GM12873 (cell line): Measurements from ENCODE around the gene VTN.
A peak's percentile ranks its signal among the peaks of the same experiment; 100 is the strongest.

Experiments
- TF ChIP-seq, protein P1 (sequence below): IDR thresholded peaks from 2 replicates; pipeline ENCODE4 v1.5.1; 2012; ENCODE audit warnings: low read depth, mild to moderate bottlenecking, moderate library complexity, low read length, control low read depth; ENCODE audit not compliant: insufficient read depth; ENCODE audit errors: missing control alignments

Gene VTN, protein sequence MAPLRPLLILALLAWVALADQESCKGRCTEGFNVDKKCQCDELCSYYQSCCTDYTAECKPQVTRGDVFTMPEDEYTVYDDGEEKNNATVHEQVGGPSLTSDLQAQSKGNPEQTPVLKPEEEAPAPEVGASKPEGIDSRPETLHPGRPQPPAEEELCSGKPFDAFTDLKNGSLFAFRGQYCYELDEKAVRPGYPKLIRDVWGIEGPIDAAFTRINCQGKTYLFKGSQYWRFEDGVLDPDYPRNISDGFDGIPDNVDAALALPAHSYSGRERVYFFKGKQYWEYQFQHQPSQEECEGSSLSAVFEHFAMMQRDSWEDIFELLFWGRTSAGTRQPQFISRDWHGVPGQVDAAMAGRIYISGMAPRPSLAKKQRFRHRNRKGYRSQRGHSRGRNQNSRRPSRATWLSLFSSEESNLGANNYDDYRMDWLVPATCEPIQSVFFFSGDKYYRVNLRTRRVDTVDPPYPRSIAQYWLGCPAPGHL

DNA sequence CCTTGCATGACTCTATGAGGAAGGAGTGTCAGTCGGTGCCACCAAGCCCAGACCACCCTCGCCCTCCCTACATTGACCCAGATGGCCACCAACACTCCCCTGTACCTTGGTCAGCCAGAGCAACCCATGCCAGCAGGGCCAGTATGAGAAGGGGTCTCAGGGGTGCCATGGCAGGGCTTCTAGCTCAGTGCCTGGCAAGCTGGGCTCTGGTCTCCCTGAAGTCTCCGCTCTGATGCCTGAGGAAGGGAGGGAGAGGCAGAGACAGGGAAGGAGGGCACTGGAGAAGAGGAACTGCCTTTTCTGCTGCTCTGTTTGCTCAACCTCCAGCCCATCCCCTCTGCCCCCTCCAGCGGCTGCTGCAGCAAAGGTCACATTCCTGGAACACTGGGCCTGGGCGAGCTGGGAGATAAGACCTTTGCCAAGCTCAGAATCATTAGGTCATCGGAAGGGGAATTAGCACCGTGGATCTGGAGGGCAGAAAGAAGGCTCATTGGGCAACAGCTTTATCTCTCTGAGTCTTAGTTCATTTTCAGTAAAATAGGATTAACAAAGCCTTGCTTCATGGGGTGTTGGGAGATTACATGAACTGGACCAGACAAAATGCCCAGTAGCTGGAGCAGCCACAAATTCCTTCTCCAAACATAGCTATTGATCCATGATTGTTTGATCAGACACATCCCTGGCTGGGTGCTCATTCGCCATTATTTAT lies at the start of gene VTN:
Gene VTN (minus strand): TSS at position 273 of the 709 bp plus-strand sequence. CDS start 104 bp downstream, at position 169.
- TF ChIP-seq, protein P1, sequence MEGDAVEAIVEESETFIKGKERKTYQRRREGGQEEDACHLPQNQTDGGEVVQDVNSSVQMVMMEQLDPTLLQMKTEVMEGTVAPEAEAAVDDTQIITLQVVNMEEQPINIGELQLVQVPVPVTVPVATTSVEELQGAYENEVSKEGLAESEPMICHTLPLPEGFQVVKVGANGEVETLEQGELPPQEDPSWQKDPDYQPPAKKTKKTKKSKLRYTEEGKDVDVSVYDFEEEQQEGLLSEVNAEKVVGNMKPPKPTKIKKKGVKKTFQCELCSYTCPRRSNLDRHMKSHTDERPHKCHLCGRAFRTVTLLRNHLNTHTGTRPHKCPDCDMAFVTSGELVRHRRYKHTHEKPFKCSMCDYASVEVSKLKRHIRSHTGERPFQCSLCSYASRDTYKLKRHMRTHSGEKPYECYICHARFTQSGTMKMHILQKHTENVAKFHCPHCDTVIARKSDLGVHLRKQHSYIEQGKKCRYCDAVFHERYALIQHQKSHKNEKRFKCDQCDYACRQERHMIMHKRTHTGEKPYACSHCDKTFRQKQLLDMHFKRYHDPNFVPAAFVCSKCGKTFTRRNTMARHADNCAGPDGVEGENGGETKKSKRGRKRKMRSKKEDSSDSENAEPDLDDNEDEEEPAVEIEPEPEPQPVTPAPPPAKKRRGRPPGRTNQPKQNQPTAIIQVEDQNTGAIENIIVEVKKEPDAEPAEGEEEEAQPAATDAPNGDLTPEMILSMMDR, result no peak

DNA sequence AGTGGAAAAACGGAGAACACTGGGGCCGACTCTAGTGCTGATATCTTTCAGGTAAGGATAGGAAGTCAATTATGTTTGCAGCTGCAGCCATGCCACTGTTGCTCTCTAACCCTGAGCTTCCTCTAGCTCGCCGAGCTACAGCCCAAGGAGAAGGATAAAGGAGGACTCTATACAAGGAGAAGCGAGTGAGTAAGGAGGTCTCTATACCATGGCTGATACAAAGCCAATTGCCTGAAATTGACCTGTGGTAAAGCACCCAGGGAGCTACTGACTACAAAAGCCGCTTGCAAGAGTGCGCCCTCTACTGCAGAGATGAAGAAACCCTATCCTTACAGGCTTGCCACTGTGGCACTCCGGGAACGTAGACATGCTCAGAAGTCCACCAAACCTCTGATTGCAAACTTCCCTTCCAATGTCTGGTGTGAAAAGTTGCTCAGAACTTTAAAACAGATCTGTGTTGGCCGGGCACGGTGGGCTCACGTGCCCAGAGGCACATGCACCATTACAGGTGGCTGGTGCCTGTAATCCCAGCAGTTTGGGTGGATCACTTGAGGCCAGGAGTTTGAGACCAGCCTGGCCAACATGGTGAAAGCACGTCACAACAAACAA lies 46.7 kb upstream of the VTN start:
- TF ChIP-seq, protein P1, result peak; percentile 95

DNA sequence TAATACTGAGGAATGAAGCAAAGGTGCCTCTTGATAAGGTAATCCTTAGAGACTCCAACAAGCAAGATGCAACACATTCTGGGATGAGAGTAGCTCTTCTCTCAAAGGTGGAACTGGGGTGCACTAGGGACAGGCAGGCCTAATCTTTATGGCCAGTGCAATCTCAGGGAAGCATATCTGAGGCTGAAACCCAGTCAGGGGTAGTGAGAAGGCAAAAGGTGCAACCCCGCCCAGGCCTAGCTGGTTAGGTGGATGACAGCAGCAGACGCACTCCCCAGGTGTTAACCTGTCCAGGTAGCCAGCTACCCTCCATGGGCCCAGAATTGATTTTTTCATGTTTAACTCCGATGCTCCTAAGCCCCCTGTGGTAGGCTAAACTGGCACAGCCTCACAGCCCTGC lies 45.8 kb upstream of the VTN start:
- TF ChIP-seq, protein P1, result no peak

DNA sequence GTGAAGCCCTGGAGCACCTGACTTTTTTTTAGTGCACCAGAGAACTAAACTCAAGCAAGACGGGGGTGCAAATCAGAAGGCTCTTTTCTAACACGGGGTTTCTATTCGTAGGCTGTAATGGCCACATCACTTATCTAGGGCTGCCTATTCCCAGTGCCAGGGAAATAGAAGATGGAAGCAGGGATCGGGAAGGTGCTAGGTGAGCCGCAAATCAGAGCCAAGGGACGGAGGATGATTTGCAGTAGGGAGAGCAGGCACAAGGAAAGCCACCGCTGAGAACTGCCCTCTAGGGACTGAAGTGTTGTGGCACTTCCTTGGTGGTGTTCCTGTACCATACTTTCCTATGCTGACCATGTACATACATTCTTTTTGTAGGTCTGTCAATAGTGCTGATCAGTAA lies 43.7 kb upstream of the VTN start:
- TF ChIP-seq, protein P1, result no peak

DNA sequence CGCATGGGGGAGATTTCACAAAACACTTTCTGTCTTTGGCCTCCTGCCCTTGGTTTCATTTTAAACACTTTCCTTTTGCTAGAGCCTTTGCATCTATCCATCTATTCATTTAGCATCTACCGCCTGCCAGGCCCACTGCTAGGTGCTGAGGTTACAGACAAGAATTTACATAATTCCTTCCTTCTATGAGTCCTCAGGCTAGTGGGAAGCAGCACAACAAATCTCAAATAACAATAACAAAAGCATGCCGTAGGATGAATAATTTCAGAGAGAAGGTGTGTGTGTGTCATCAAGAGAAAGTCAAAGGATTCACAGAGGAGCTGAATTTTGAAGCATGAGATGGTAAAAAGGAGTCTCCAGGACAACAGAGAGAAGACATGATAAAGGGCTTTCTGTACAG lies 42.0 kb upstream of the VTN start:
- TF ChIP-seq, protein P1, result no peak

DNA sequence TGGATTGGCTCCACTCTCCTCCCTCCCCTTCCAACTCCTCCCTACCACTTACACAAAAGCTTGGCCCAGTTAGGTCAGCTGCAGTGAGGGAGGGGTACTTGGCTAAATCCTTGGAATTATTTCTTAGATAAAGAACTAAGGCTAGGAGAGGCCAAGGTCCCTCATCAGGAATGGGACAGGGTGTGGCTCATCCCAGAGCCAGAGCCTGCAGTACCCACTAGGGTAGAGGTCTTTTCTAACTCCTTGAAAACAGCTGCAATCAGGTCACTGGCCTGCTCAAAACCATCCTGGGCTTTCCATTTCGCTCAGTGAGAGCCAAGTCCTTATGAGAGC lies 37.8 kb upstream of the VTN start:
- TF ChIP-seq, protein P1, result no peak
